Activated CD4-positive, alpha-beta T cell treated with anti-CD3 and anti-CD28 coated beads, Interleukin-2, Interleukin-6, amounts not matched to agents 100 ng/mL and 50 ng/mL, durations not matched to agents 16 hours and 8 hours (primary cell): Measurements from ENCODE around the gene TOMM22.
"Not testable (repeated sequence)": the region's sequence is repeated elsewhere in the genome, so short reads cannot be mapped to it uniquely, and the experiment has no call there.

Experiments used
- DNase-seq: peaks from one replicate; pipeline ENCODE4 v3.0.0-alpha.2; 2020

TOMM22 gene

DNA sequence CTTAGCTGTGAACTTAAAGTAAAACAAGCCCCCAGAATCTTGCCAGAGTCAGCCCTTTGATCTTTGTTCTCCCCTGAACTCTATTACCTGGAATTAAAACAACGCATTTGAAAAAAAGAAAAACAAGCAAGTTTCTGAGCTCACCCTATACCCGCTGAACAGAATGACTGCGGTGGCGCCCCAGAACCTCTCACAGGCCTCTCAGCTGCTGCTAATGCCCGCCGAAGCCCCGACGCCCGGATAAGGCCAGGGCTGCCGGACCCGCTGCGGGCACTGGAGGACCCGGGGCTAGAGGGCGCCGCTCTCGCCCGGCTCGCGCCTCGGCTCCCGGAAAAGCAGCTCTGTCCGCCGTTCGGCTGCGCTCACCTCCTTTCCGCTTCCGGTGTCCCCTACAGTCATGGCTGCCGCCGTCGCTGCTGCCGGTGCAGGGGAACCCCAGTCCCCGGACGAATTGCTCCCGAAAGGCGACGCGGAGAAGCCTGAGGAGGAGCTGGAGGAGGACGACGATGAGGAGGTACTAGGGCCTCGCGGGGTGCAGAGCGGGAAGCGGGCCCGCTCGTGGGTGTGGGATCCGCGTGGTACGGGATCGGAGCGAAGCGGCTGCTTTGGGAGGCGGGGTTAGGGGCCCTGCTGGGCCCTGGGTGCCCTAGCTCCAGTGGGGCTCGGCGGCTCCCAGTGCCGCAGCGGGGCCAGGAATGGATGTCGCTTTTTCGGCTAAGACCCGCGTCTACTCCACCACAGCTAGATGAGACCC lies at the start of gene TOMM22:
Gene TOMM22 (plus strand): TSS at position 376 of the 754 bp plus-strand sequence. CDS start 22 bp downstream, at position 398.
- DNase-seq: peak; percentile 93

DNA sequence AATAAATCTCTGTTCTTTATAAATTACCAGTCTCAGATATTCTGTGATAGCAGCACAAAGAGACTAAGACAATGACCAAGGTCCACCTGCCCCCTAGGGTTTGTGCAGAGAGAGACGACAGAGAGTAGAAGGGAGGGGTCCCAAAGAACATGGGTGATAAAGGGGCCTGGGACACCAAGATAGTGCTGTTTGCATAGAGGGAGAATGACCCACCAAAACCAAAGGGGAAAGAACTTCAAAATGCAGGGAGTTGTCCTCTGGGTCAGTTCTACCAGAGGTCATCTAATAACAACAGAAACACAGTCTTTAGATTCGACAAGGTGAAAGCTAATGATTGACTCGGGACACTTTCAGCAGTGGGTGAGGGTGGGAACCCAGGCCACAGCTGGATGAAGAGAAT lies 49.2 kb upstream of the TOMM22 start:
- DNase-seq: no peak

DNA sequence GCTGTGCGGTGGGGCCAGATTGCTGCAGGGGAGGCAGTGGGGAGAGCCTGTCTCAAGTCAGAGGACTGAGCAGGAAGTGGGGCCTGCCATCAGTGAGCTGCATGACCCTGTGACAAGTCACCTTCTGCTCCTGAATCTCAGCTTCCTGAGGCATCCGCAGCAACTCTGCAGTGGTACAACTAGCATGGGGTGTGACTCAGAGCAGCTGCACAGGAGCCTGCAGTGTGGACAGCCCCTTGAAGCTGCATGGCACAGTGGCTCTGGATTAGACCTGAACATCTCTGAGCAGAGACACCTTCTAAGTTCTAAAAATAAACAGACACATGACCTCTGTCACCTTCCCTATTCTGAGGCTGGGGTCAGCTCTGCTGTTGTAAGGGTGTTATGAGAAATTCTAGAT lies 43.5 kb upstream of the TOMM22 start:
- DNase-seq: no peak

DNA sequence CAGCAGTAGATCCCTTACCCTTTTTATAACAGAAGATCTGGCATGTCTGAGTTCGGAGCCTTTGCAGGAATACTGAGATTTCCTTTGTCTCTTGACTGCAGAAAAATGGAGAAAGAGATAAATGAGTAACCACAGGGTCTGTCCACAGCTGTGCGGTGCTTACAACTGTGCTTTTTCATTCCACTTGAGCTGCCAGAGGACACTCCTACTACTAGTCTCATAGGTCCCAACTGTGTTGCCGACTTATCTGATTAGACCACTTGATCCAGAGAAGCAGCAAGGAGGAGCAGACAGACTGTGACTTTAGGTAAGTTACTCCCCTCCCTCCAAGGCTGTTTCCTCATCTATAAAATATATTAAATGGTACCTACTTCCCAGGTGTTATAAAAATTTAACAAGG lies 43.0 kb upstream of the TOMM22 start:
- no peak for DNase-seq

DNA sequence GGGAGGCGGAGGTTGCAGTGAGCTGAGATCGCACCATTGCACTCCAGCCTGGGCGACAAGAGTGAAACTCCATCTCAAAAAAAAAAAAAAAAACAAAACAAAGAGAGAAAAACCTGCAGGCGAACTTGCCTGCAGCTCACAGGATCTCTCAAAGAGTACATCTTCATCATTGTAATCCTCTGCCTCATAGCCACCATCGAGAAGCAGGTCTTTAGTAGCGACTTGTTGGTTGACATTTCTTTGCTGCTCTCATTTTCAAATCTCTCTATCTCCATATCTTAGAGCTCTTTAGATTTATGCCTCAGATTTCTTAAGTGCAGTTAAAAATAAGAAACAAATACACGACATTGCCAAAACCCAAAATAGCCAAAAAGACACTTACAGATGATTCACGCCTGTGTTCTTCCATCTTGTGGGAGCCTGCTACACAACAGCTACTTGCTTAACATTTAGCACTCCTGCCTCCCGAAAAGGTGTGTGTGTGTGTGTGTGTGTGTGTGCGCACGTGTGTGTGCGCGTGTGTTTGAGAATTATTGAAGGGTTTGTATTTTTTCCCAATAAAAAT lies 40.2 kb upstream of the TOMM22 start:
- no peak for DNase-seq

DNA sequence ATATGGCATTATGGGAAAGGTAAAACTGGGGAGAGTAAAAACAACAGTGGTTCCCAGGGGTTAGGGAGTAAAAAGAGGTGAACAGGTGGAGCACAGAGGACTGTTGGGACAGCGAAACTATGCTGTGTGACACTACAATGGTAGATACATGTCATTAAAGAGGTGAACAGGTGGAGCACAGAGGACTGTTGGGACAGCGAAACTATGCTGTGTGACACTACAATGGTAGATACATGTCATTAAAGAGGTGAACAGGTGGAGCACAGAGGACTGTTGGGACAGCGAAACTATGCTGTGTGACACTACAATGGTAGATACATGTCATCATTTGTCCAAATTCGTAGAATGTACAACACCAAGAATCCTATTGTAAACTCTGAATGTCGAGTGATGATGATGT lies 37.5 kb upstream of the TOMM22 start:
- DNase-seq: not testable (repeated sequence)

DNA sequence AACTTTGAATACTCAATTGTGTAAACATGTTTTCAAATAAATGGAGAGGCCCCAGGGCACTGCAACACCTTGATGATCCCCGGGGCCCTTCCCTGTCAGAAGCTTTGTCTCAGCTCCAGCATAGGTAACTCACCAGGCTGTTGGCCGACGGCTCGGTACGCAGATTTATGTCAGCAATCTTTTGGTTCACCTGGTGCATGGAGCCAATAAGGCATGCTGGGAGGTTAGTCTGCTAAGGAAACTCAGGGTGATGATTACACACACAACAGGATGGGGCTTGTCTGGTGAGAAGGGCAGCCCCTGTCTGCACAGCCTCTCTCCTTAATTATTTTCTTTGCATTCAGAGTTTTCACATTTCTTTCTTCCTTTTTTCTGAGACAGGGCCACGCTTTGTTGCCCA lies 36.3 kb upstream of the TOMM22 start:
- no peak for DNase-seq

DNA sequence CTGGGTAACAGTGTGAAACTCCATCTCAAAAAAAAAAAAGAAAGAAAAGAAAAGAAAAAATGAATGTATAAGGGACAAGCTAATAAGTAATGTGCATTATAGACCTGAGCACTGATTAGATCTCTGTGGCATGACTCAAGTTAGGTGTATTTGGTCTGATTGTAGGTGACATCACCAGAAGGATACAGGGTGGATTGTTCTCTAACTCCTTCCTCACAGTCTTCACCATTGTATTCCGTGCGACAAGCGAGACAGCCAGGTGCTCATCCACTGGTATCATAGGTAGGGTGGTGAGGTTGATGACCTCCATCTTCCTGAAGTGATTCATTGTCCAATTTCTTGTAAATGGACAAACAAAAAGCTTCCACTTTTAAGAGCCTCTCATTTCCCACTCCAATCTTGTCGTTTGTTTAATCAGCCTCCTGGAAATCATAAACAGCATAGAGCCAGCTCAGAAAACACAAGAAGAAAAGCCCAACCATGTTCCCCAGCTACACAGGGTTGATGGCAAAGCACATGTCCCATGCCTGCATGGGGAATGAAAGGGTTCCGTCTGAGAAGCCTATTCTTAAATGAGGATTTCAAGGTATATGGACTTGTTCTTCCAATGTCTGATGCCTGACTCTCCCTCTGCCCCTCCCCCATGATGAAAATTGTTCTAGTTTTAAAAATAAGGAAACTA lies 31.8 kb upstream of the TOMM22 start:
- no peak for DNase-seq

DNA sequence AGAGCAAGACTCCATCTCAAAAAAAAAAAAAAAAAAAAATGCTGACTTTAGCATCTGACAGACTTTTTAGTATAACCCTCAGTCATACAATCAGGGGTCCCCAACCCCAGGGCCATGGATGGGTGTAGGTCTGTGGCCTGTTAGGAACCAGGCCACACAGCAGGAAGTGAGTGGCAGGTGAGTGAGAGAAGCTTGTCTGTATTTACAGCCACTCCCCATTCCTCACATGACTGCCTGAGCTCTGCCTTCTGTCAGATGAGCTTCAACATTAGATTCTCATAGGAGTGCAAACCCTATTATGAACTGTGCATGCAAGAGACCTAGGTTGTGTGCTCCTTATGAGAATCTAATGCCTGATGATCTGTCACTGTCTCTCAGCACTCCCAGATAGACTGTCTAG lies 28.9 kb upstream of the TOMM22 start:
- no peak for DNase-seq

DNA sequence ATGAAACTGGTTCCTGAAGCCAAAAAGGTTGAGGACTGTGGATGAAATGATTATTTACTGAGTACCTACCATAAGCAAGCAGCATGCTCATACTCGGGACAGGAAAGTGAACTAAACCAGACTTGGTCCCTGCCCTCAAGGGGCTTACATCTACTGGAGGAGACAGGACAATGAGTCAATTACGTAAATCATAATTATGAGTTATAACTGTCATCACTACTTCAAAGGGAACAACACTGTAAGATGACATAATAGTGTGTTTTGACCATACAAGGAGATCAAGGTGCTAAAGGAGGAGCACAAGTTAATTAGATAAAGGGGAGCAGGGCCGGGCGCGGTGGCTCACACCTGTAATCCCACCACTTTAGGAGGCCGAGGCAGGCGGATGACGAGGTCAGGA lies 28.0 kb upstream of the TOMM22 start:
- no peak for DNase-seq

DNA sequence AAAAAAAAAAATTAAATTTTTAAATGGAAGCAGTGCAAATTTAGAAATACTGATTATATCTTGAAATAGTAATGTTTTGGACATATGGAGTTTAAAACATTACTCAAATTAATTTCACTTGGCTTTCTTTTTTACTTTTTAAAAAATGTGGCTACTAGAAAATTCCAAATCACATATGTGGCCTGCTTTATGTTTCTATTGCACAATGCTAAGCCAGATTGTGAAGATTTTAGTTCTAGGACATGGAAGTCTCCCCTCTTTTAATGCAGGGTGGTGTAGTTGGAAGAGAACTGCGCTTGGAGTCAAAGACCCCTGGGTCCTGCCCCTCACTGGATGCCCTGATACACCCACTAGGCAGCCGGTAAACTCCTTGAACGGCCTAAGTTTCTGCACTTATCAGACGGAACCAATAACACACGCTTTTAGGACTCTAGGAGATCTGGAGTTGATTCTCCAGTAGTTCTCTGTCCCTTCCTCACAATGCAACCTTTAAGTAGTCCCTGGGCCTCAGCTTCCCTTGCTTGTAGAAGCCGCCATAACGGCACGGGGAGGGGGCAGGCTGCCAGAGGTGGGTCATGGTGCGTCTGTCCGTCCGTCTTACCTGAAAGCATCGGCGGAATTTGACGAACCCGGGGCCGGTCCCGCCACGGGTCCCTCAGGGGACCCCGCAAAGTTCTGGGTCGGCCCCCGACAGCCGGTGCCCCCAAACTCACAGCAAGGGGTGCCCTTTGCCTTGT lies 26.1 kb upstream of the TOMM22 start:
- no peak for DNase-seq

DNA sequence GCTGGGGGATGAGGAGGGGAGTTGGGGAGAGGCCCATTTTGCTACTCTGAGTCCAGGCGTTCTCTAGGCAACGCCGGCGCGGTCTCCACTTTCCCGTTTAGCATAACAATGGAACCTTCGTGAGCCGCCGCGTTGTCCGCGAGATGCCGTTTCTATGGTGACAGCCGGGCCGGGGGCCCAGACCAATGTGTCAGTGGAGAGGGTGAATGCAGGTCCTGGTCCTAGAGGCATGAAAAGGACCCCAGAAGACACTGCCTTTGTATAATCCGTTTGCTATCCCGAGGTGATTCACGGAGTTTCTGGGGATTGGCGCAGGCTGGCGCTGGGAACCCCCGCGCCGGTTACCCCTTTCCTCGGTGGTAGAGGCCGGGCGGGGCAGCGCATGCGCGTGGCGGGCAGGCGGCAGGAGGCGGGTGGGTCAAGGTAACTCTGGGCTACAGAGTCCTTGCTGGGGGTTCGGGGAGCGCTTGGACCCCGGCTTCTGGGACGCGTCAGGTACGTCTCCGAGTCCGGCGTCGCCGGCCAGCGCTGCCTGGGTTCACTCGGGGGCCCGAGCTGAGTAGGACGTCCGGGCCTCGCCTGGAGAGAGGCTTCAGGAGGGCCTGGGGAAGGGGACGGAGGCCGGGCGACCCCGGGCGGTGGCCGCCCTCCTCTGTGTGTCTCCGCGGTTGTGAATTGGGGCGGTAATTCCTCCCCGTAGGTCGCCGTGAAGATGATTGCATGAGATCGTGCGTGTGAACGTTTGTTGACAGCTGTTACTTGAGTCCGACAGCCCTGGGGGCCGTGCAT lies 25.3 kb upstream of the TOMM22 start, which contains the start of the genes CBY1 and FAM227A:
Gene CBY1 (plus strand): TSS at position 383 of the 789 bp plus-strand sequence. CDS start 11,417 bp downstream, outside the sequence.
Gene FAM227A (minus strand): TSS at position 137 of the 789 bp plus-strand sequence. CDS start 6,224 bp downstream, outside the sequence.
- peak; percentile 89 for DNase-seq

DNA sequence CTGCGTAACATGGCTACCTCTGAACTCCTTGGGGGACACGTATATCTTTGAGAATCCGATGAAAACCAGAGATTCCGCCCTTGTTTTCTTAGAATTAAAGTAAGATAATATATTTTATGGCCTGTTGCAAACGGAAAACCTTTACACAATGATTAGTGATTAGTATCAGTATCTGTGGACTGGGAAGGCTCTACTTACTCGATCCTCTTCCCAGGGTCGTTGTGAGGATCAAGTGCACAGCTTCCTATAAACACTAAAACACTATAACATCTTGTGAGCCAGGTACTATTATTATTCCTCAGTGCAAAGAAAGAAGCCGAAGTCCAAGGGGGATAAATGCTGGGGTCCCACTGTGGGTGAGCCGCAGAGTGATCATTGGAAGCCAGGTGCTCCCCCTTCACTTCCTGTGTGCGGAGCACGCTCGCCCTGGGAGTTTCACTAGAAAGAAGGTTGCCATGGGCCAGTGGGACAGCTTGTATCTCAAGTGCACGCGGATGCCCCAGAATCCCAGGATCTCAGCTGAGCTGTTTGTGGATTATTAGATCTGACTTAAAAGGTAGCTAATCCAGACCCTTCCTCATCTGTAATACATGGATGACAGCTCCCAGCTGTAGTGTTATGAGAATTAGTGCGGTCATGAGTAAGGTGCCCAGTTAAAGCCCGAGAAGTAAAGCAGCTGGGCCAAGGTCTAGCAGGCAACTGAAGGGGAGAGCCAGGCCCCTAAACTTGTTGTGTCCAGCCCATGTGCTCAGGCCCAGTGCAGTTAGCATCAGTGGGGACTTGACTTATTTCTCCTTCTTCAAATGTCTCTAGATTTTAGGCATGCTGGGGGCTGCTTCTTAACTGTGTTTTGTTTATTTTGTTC lies 24.5 kb upstream of the TOMM22 start:
- peak; percentile 60 for DNase-seq

DNA sequence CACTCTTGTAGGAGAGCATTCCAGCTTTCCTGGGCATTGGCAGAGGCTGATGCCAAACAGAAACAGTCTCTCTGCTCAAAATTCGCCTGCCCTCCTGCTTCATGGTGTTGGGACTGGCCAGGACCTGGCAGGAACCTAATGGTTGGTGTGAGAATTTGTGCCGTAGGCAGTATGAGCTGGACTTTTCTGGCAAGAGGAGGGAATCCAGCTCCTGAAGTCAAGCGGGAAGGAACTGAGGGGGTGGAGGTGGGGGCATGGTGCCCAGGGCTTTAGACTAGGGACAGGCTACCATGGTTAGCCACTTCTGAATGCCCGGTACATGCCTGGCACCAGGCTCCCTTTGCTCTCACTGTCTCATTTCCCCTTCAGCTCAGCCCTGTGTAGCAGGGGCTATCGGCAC lies 6.9 kb upstream of the TOMM22 start:
- no peak for DNase-seq

DNA sequence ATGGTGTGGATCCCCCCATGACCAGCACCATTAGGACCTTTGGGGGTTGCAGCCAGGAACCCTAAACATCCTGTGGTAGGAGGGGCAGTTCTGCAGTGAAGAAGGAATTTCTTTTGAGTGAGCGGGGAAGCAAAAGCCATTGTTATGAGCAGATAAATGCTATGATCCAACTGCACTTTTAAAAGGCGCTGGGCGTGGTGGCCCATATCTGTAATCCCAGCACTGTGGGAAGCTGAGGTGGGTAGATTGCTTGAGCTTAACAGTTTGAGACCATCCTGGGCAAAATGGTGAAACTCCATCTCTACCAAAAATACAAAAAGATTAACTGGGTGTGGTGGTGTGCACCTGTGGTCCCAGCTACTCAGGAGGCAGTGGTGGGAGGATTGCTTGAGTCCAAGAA lies 5.9 kb upstream of the TOMM22 start:
- no peak for DNase-seq

DNA sequence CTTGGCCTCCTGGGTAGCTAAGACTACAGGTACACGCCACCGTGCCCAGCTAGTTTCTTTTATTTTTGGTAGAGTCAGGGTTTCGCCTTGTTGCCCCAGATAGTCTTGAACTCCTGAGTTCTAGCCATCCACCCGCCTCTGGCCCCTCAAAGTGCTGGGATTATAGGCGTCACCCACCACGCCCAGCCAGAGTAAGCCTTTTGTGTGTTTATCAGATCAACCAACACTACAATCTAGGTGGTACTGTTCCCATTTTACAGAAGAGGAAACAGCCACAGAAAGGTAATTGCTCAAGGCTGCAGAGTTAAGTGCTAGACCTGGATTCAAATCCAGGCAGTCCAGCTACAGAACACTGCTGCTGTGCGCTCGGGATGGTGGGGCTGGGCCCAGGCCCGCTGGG lies 3.1 kb downstream of the TOMM22 start:
- no peak for DNase-seq

DNA sequence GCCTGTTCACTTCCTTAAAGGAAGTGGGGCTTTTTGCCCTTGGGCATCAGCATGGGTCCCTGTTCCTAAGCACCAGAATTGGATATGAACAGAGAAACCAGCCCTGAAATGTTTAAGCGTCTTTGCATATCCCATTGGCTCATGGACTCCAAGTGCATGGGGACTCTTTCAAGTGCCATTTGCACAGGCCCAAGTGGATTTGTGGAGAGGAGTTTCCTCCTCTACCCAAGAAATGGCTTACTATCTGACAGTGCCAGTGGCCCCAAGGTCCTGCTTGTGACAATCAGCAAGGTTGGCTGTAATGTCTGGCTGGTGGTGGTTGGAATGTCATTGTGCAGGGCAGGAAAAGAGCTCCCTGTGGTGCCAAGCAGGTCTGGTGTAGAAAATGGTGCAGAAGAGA lies 4.0 kb downstream of the TOMM22 start:
- DNase-seq: no peak

DNA sequence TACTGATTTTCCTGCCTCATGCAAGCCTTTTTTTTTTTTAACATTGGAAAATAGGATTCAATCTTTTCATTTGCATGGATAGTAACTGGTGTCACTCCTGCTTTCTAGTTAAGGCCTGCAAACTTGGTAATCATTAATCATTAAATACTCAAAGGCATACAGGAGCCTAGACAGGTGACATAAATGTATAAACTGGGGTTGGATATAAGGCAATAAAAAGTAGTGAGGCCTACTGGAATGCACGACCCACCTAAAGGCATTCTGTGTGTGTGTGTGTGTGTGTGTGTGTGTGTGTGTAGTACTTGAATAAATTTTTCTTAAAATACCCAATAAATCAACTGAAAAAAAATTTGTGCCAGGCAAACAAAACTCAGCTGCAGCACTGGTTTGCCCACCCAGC lies 7.9 kb downstream of the TOMM22 start:
- no peak for DNase-seq

DNA sequence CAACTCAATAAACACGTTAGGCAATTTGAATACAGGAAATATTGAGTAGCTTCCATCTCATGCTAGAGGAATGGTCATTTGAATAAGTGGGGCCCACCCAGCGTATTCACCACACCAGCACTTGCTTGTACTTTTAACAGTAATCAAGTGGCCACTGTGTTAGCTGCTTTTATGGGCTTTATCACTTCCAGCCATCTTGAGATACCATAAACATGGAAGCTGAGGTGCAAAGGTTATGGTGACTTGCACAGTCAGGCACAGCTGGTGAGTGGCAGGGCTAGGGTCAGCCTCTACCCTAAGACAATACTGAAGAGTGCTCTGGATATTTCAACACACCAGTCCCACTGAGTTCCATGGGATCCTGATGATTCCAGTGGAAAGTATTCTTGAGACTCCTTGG lies 12.3 kb downstream of the TOMM22 start:
- no peak for DNase-seq

DNA sequence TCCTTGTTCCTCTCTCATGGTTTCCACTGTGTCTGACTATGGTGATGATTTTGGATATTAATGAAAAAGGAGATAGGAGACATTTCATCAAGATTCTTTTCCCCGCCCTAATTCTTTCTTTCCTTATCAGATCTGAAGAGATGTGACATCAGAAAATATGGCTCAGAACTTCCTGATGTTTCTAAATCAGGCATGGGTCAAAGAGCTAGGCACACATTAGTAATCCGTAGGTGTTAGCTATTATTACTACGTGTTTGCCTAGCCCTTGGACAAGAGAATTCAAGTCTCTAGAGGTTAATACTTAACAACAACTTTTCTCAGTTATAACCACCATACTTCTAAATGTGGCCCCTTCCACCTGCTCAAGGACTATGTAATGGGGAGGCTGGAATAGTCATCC lies 13.2 kb downstream of the TOMM22 start:
- no peak for DNase-seq
